ENCODE results near the gene MUSK.

The MUSK gene

GRCh38 chr9:110668570-110669167 lies at the start of gene MUSK:
Gene MUSK (plus strand): TSS chr9:110668791. CDS start chr9:110668905, 114 bp downstream.
- DNase-seq (ENCODE audit: low read depth) = no peak

- DNase-seq (ENCODE audit: low read depth) = peak; percentile 25
These were observed 48.8 kb upstream of the MUSK start for GRCh38 chr9:110619831-110620230.

DNA sequence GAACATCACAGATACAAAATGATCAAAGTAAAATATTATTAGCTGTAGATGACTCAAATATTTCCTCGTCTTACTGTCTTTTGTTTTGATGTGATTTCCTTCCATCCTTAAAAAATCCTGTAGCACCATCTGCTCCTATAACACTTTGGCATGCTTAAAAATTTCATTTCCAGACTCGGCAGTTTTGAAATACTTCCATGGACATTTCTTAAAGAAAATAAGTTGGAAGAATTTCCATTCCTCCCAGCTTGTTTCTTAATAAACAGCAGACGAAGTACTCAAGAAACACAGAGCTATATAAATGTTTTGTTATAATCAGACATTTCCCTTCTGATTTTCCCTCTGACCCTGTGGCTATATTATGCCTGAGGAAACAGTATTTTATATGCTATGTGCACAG lies 47.9 kb upstream of the MUSK start:
- no peak for DNase-seq (ENCODE audit: low read depth)

- no peak for DNase-seq (ENCODE audit: low read depth)
These were observed 46.2 kb upstream of the MUSK start for GRCh38 chr9:110622368-110622767.

DNA sequence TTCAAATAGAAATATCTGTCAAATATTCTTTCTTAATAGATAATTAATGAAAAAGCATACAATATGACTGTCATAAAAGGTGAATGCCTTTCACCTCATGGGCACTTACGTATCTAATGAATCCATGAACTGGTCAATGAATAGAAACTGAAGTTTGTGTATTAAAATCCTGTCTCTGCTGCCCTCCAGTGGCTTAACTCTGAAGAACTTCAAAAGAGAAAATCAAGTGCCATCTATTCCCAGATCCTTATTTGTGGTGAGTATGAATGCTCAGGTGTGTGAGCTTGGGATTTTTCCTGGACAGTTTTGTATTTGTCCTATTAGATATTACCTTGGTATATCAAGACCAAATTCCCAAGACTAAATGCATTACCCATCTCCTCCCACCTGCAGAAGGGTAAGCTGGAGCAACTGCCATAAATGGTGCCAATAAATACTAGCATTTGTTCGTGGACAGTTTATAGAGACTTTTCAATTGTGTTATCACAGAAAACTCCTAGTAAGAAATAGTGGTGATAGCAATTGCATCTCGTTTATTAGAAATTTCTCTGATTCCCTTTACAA lies 45.0 kb upstream of the MUSK start:
- DNase-seq (ENCODE audit: low read depth) = peak; percentile 80

DNA sequence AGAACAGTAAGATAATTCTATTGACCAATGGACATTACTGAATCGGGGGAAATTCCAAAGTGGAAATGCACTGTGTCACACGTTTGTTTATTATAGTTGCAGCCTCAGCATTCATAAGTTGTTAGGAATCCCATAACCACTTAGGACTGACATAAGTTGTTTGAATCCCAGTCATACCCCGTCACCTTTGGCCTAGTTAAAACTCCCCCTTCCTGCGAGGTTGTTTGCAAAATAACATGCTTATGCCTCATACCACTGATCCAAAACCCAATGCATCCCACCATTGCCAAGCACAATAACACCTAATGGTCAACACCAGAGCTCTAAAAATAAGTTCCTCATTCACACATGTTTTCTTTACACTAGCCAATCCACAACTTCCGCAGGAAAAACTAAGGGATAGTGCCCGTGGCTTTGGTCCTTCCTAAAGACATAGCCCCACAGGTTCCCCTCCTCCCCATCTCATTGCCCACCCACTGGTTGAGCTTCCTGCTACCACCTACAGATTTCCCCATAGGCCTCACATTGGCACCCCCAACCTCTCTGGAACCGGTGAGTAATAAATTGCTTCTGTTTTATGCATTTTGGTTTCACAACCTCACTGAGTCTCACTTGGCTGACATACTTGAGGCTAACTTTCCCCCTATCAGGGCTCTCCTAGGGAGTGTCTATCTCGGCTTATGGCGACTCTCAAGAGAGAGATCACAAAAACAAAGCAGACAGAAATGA lies 42.3 kb upstream of the MUSK start:
- DNase-seq (ENCODE audit: low read depth) = peak; percentile 99

DNA sequence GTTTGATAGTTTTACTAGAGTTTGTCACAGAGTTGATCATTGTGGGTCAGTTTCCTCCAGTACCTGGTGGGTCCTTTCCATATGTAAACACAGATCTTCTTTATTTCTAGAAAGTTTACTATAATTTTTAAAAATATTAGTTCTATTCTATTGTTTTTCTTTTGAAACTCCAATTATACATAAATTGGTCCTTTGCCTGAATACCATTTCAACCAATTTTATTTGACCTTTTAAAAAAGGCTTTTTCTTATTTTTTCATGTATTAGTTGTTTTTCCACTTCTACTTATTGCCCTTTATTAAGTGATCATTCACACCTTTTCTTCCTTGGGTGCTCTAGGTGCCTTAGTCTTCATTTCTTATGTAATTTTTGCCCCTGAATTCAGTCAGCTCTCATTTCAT lies 33.0 kb upstream of the MUSK start:
- DNase-seq (ENCODE audit: low read depth) = no peak

DNA sequence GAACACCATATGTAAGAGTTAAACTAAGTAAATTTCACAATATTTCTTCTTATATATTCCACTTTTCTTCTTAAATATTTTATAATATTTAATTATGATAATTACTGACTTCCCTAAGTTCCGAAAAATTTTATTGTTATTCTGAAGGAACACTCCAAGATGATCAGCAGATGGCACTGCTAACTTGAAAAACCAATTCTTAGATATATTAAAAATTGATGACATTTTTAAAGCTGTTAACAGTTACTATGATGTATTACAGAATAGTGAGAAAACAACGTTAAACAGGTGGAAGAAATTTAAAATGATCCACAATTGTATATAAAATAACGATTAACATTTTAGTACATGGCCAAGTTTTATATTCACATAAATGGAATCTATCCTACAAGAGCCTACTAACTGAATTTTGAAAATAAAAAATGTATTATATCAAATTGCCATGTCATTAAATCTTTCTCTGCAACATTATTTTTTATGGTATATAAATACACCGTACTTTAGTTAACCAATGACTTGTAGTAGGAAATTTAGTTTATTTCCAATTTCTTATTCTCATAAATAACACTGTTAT lies 30.1 kb upstream of the MUSK start:
- DNase-seq (ENCODE audit: low read depth) = peak; percentile 79

GRCh38 chr9:110640736-110641135 lies 27.9 kb upstream of the MUSK start:
- peak; percentile 30 for DNase-seq (ENCODE audit: low read depth)

- DNase-seq (ENCODE audit: low read depth) = peak; percentile 88
These were observed 27.3 kb upstream of the MUSK start for GRCh38 chr9:110641293-110641692.

DNA sequence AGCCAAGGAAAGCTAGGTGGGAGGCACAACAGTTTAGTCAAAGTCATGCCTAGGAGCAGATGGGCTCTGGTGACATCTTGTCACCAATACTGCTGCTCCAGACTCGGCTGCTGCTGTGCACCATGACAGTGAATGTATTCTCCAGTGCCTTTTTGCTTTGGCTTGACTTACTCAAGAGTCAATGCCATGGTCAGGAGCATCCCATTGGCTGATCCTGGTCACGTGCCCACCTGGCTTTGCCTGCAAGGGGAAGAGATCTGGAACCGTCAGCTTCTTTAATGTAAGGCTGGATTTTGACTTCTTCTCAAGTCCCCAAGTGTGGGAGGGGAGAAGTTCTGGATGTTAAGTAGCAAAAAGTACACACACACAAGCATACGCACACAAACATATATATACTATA lies 19.9 kb upstream of the MUSK start:
- DNase-seq (ENCODE audit: low read depth) = no peak

- DNase-seq (ENCODE audit: low read depth) = peak; percentile 97
These were observed 18.3 kb upstream of the MUSK start for GRCh38 chr9:110650261-110650660.

DNA sequence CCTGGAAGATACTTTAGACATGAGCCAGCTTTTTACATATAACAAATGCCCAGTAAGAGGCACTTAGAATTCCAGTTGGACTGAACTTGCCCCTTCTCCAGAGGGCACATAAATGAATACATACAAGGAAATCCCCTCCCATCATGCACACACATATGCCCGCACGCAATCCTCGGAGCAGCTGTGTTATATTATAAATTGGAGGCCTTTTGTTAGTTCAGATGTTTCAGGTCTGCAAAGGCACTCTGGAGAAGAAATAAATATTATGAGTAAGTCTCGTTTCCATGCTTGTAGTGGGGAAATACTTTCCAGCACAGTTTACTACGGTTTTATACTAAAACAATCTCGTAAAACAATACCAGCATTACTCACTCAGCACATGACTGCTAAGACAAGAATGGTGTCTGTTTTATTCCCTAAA lies 17.6 kb upstream of the MUSK start:
- DNase-seq (ENCODE audit: low read depth) = peak; percentile 93

DNA sequence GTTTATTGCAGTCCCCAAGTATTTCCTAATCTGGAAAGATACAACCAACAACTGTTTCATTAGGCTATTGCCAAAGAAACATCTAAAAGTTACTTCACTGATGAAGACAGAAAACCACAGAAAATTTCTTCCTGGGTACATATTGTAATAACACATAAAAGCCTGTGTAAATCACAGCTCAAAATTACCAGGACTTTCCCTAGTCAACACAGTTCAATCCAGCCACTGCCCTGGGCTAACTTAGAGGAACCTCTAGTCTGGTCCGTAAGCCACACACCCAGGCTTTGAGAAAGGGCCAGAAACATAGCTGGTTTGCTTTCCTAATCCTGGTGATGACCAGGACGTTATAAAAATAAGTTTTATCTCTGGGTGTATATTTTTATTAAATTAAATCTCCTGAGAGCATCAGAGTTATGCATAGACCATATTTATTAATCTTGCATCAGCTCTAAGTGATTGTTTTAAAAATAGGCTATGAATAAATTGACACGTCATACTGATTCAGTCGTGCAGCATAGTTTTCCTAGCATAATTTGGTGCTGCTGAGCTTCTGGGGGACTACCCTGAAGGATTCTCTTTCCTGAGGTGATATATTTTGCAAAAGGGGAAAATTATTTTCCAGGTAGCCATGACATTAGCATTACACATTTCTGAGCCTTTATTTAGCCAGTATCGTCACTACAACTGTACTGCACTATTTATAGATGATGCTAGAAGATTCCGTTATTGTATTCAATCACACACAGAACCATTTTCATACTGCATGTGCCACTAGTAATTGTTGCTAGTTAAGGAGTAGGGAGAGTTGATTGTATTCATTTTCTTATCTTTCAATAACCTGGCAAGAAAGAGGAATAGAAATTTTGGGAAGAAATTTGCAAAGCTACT lies 12.6 kb upstream of the MUSK start:
- peak; percentile 83 for DNase-seq (ENCODE audit: low read depth)

DNA sequence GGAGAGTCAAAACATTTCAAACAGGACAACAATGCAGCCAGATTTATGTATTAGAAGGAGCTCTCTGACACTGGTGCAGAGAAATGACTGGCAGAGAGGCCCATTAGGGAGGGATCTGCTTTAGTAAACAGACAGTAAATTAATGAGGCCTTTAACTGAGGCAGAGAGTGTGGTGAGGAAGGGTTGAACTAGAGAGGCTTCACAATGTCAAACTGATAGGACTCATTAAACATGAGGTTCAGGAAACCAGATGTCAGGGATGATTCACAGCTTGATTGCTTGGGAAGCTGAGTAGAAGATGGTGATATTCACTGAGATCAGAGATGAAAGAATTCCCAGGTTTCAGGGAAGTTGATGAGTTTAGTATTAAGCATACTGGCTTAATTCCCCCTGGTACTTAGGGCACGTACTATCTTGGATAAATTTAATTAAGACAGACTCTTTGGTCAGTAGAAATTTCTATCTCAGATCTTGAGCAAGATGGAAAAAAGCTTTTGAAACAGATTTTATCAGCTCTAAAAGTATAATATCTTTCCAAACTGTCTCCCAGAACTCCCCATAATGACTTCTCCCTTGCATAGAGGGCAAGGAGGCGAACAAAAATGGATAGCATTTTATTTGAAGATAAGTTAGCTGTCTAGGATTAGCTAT lies 8.6 kb upstream of the MUSK start:
- peak; percentile 80 for DNase-seq (ENCODE audit: low read depth)

DNA sequence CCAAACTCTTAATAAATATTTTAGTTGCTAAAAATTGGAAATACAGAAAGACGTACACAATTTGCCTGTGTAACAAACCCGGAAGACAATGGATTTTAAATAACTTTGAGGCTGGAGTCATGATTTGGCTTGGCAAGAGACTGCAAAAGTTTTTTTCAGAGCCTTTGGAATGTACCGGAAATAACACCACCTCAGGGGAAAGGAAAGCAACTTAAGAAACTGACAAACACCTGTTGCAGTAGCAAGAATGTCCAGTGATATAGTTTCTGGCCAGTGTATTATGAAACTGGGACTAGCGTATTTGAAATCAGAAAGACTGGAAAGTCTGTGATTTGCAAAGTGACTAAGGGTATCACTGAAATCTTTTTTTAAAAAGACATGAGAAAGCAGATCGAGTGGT lies 842 bp downstream of the MUSK start:
- DNase-seq (ENCODE audit: low read depth) = no peak

DNA sequence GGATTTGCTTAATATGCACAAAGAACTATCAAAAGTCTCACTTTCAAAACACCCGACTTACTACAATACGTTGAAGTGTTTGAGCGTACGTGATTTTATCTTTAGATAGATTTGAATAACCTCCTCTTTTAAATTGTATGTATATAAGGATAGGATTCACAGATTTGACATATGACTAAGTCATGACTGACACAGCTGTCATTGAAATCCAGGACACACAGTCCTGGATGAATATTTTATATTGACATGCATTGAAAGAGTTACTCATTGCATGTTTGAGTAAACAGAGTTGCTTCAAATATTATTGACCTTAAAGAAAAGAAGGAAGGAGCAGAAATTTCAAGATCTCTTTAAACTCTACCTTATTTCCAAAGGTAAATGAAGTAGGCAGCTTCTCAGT lies 3.3 kb downstream of the MUSK start:
- no peak for DNase-seq (ENCODE audit: low read depth)

DNA sequence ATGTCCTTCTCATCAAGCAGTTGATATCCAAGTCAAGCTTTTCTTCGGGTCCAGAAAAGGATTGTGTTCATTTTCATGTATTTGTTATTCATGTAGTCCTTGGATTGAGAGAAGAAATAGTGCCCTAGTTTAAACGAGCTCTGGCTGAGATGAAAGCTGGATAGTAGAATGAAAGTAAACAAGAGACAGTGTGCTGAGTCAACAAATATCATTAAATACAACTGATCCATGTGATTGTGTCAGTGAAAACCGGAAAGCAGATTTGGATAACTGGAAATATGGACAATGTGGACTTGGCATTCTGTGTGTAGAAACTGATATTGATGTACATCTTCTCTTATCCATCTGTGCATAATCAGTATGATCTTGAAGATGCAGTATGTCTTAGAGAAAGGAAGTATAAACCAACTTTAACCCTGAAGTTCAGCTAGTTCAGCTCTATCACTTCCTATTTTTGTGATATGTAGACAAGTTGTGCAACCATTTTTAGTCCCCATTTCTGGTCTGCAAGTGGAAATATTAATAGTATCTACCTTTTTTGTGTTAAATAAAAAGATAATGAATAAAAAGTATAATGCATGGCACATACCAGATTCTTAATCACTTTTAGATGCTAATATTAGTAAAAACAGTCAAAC lies 4.4 kb downstream of the MUSK start:
- DNase-seq (ENCODE audit: low read depth) = no peak

DNA sequence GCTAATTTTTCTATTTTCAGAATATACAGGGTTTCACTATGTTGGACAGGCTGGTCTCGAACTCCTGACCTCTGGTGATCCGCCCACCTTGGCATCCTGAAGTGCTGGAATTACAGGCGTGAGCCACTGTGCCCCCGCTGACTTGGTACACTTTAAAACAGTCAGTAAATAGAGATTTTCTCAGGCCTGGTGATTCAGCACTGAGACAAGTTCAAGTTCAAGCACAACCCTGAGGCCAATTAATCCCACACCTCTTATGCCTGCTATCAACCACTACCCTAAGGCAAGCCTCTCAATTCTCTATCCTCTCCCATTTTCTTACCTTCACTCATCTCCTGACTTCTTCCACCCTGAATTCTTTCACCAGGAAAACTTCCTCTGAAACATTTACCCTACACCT lies 18.9 kb downstream of the MUSK start:
- DNase-seq (ENCODE audit: low read depth) = no peak

DNA sequence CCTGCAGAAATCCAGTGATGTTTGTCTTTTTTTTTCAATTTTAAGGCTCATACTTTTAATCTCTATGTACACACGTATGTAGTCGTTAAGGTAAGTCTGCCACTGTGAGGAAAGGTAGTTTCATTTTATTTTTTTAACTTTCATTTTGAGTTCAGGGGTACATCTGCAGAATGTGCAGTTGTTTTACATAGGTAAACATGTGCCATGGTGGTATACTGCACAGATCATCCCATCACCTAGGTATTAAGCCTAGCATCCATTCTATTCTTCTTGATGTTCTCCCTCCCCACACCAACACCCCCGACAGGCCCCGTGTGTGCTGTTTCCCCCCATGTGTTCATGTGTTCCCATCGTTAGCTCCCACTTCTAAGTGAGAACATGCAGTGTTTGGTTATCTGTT lies 19.7 kb downstream of the MUSK start:
- DNase-seq (ENCODE audit: low read depth) = no peak

DNA sequence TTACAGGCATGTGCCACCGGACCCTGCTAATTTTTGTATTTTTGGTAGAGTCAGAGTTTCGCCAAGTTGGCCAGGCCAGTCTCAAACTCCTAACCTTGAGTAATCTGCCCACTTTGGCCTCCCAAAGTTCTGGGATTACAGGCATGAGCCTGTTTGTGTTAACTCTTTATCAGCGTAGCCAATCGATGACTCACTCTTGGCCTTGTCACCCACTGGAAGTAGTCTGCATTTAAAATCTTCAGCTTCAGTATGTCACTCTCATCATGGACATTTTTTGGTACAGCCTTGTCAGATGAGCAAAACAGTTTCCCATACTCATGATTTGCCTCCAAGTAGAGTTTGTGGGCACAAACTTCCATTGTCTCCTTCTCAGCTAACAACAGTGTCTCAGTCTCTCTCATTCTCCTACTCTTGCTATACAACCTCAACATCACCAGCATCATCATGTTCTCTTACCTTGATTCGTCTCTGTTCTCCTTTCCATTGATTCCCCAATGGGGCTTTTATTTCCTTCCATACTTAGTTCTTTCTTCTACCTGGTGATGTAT lies 22.5 kb downstream of the MUSK start:
- peak; percentile 72 for DNase-seq (ENCODE audit: low read depth)

Measured in ELR (cell line).